GM12891 (cell line): ENCODE data around the gene IVNS1ABP.

Experiments
- PAX5 ChIP-seq: IDR thresholded peaks from 2 replicates; pipeline ENCODE4 v1.6.1; 2011; ENCODE audit warnings: low read length, moderate library complexity, mild to moderate bottlenecking; ENCODE audit not compliant: insufficient read depth, severe bottlenecking
- POLR2A ChIP-seq: IDR thresholded peaks from 2 replicates; pipeline ENCODE4 v1.6.1; 2011; ENCODE audit warnings: low read depth, low read length, control low read depth
- POLR2AphosphoS5 ChIP-seq: IDR thresholded peaks from 2 replicates; pipeline ENCODE4 v1.6.1; 2011; ENCODE audit warnings: low read depth, low read length, control low read depth
- POU2F2 ChIP-seq: IDR thresholded peaks from 2 replicates; pipeline ENCODE4 v1.6.1; 2011; ENCODE audit warnings: low read depth, mild to moderate bottlenecking, control low read depth, low read length, moderate library complexity
- TAF1 ChIP-seq: IDR thresholded peaks from 2 replicates; pipeline ENCODE4 v1.6.1; 2011; ENCODE audit warnings: low read depth, low read length, control low read depth

DNA sequence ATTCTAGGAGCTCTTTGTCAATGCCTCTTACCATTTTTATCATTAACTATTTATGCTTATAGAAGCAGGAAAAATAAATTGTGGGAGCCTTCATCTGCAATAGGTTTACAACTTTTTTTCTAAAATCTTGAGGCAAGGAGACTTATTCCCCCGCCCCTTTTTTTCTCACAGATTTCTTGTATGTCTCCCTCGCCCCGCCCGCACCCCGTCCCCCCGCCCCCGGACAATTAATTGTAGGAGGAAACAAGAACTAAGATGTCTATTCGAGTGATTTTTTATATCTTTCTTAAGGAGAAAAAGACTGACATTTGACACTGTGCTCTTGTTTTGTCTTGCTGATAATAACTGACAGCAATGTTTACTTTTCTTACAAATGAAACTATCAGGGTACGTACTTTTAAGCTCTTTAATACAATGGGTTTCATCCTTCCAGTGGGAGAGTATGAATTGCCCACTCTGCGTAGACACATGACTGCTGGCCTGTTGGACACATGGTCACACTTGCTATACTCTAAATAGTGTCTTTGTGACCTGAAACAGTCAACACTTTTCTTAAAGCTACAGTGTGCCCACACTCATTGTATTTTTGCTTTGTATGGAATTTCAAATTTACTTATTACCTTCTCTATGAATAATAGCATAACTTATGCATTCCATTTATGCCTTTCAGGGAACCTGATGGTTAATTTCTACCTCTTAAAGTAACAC is 1.5 kb upstream of the IVNS1ABP start:
- TF ChIP-seq POLR2A (no peak), POLR2AphosphoS5 (no peak), TAF1 (no peak), PAX5 (no peak), POU2F2 (no peak)
